ENCODE measurements around the gene SUPT6H.

GRCh38 chr17:28716740-28717577, 55.0 kb downstream of the SUPT6H start:
- TF ChIP-seq TCF12 (IDR thresholded peaks at IDR 0.05) (no peak), CTCF (IDR thresholded peaks at IDR 0.05) (no peak), EZH2phosphoT487 (IDR thresholded peaks at IDR 0.05; ENCODE audit: borderline replicate concordance, low read depth) (no peak), RFX5 (IDR thresholded peaks at IDR 0.05; ENCODE audit: low read length) (no peak), SIN3A (IDR thresholded peaks at IDR 0.05; ENCODE audit: borderline replicate concordance, low read depth, low read length) (no peak), MAX (IDR thresholded peaks at IDR 0.05; ENCODE audit: low read depth) (no peak), POLR2AphosphoS5 (IDR thresholded peaks at IDR 0.05; ENCODE audit: low read depth, low read length) (no peak), EP300 (IDR thresholded peaks at IDR 0.05; ENCODE audit: borderline replicate concordance in 1 of 2, low read depth in 1 of 2, low read length in 1 of 2) (no peak), TAF1 (IDR thresholded peaks at IDR 0.05; ENCODE audit: borderline replicate concordance, low read depth, low read length) (no peak), USF2 (IDR thresholded peaks at IDR 0.05; ENCODE audit: borderline replicate concordance, low read depth, low read length) (no peak), USF1 (IDR thresholded peaks at IDR 0.05; ENCODE audit: borderline replicate concordance, low read depth) (no peak), SMC3 (IDR thresholded peaks at IDR 0.05; ENCODE audit: low read depth, low read length) (no peak)
